HG03280 (cell line): ENCODE measurements around the gene MYH9.

Experiments
- ATAC-seq: cut with Tn5 transposase; IDR thresholded peaks from one replicate; pipeline ENCODE4 v1.9.1; 2021; ENCODE audit warnings: mild to moderate bottlenecking, moderate library complexity; ENCODE audit not compliant: unreplicated experiment

The MYH9 gene

GRCh38 chr22:36386900-36387708 lies 663 bp downstream of the MYH9 start:
- peak; percentile 29 for ATAC-seq

GRCh38 chr22:36386351-36386899 lies 1.3 kb downstream of the MYH9 start:
- ATAC-seq: peak; percentile 16

- ATAC-seq: no peak
Measured at GRCh38 chr22:36385491-36386350, 2.0 kb downstream of the MYH9 start.

DNA sequence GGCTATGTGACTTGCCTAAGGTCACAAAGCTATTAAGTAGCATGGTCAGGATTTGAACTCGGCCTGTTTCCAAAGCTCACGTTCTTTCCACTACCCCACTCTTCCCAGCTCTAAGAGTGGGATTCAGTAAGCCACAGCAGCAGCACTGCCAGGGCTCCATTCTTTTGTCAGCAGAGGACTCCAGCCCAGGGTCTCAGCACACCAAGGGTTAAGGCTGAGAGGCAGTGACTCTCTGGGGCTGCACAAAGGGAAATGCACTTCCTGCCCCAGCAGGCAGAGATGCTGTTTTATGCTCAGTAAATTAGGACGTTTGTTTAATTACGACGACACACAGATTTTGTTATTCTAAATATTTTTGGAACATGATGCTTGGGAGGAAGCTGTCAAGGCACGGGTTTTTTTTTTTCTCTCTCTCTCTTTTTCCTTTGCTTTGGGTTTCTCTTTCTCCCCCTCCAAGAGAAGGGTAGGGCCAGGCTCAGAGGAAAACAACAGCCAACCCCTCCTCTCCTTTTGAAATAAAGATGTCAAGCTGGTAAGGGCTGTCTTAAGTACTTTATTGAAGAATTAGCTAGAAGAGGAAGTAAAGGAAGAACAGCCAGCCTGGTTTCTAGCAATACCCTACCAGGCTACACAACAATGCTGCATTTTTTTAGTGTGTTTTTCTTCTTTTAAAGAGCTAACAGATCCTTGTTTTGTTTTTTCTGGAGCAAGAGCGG lies 2.8 kb downstream of the MYH9 start:
- ATAC-seq: no peak

DNA sequence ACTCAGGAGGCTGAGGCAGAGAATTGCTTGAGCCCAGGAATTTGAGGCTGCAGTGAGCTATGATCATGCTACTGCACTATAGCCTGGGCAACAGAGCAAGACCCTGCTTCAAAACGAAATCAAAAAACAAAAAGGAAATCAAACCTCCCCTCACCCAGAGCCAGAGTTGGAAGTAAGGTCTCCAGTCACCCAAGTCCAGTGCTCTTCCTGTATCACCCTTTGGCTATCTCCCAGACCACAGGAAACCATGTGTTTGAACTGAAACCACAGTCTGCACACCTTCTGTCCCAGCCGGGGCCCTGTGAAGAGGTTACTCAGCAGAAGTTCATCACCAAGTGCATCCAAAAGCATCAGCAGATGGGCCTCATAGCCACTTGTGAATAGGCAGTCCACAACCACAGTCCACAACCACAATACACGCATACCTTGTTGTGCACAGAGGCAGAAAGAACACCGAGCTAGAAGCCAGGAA lies 4.6 kb downstream of the MYH9 start:
- no peak for ATAC-seq

DNA sequence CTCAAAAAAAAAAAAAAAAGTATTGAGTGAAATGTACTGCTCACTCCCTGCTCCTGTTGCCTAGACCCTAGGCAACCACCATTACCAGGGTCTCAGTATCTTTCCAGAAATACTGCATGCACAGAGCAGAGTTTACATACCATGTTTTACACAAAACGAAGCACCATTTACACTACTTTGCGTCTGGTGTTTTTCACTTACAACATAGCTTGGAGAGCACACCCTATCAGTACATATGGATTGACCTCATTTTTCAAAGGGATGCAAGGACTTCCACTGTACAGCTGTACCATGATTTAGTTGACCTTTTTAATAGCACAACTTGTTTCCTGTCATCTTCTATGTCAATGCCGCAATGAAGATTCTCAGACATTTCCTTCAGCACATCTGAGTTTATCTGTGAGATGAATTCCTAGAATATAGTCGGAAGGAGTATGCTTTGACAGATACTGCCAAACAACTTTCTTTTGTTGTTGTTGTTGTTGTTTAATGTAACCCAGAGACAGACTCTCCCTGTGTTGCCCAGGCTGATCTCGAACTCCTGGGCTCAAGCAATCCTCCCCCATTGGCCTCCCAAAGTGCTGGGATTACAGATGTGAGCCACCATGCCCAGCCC lies 6.1 kb downstream of the MYH9 start:
- ATAC-seq: no peak

GRCh38 chr22:36379593-36380361 lies 8.0 kb downstream of the MYH9 start:
- ATAC-seq: no peak

GRCh38 chr22:36378869-36379217 lies 8.9 kb downstream of the MYH9 start:
- ATAC-seq: no peak

DNA sequence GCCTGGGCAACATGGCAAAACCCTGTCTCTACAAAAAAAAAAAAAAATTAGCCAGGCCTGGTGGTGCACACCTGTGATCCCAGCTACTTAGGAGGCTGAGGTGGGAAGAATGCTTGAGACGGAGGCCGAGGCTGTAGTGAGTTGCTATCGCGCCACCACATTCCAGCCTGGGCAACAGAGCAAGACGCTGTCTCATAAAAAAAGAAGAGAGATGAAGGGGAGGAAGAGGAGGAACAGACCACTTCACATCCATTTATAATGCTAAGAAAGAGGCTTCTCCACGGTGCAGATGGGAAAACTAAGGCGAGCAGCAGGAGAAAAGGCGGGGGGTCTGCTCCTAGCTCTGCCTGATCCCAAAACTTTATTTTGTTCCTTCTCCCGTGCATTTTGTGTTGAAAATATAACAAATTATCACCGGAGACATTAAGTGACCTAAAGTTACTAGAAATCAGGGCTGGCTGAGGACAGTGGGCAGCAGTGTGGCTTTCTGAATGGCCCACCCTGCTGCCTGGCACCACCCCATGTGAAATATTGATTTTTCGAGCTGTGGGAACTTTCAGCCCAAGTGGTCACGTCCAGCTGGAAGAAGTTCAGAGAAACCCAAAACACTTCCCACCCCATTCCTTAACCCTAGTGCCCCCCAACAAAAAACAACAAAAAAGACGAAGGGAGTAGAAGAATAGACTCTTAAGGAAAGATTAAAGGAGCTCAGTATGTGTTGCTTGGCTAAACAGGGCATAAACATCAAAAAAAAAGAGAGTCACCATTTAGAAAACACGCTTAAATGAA lies 9.5 kb downstream of the MYH9 start:
- no peak for ATAC-seq

- ATAC-seq: no peak
Measured at GRCh38 chr22:36377022-36377631, 10.6 kb downstream of the MYH9 start.

GRCh38 chr22:36376265-36376664 lies 11.5 kb downstream of the MYH9 start:
- ATAC-seq: no peak

- no peak for ATAC-seq
Measured at GRCh38 chr22:36375071-36375980, 12.4 kb downstream of the MYH9 start.

DNA sequence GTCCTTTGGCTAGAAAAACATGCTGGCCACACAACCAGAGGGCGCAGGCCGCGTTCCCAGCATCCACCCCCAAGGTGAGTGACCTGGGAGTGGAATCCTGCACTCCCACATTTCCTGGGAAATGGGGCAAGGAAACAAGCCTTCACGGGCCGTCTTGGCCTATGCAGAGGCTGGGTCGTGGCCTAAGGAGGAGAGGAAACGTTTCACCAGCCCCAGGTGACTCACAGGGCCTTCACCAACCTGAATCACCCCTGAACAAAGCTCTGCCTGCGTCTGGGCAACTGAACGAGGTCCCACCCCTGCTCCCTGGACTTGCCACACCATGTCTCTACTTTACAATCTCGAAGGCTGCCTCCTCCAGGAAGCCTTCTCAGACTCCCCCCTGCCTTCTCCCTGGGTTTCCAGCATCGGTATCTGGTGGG lies 13.2 kb downstream of the MYH9 start:
- no peak for ATAC-seq

GRCh38 chr22:36373258-36373579 lies 14.5 kb downstream of the MYH9 start:
- ATAC-seq: no peak

- no peak for ATAC-seq
Measured at GRCh38 chr22:36371920-36372319, 15.8 kb downstream of the MYH9 start.

DNA sequence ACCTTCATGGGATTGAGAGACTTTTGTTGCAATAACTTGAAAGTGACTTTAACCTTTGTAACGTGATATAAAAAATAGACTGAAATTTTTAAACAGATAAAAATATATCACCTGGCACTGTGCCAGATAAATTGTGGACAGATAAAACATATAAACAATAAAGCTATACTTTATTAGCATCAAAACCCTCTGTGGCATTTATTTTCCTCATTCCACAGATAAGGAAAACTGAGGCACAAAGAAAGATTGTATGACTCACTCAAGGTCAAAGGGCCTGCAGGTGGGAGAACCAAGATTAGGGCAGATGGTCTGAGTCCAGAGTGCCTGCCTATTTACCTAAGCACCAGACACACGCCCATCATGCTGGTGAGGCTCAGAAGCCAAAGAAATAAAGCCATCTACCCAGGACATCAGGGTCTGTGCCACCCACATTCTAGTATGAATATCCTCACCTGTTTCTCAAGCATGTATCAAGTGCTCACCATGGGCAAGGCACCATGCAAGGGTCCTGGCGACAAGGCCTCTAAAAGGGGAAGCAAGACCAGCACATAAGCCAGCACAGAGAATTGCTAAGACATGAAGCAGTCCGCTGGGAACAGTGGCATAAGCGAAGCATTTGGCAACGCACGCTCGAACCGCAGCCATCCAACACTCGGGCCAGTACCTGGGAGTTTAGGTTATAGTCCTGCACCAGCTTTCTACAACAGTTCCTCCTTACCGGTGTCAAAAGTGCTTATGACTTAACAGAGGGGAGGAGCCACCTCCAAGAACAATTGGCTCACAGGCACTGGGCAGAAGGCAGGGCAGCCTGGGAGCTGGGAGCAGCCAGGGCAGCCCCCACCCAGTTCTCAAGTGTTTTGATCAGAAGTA lies 17.6 kb downstream of the MYH9 start:
- no peak for ATAC-seq
